Activated T-cell treated with anti-CD3 and anti-CD28 coated beads, Interleukin-2, amount 50 U/mL, for 4 hours (primary cell): ENCODE results near the gene PCDHA2. TPM values are rescaled to one million over a fixed set of nuclear protein-coding genes. Genes with fewer than 3 reads are reported as not detected.
"Not testable (repeated sequence)": the region's sequence is repeated elsewhere in the genome, so short reads cannot be mapped to it uniquely, and the experiment has no call there.

Experiments
- ATAC-seq, 2 donors: fragments of 200-7000 bp; cut with Tn5 transposase; one replicate each; pipeline ENCODE4 v1.10.0; 2021
- DNase-seq: peaks from one replicate; pipeline ENCODE4 v3.0.0-alpha.2; 2020
- H3K27me3 Mint-ChIP-seq: one replicate; pipeline ENCODE4 v1.8.0; 2021; ENCODE audit warnings: low read depth, mixed read lengths
- H3K36me3 Mint-ChIP-seq: one replicate; pipeline ENCODE4 v1.8.0; 2022; ENCODE audit warnings: mixed read lengths; ENCODE audit not compliant: insufficient read depth
- H3K4me1 Mint-ChIP-seq: one replicate; pipeline ENCODE4 v1.8.0; 2021; ENCODE audit warnings: low read depth, mixed read lengths
- H3K4me3 Mint-ChIP-seq: one replicate; pipeline ENCODE4 v1.8.0; 2021; ENCODE audit warnings: mild to moderate bottlenecking, moderate library complexity, mixed read lengths
- H3K9me3 Mint-ChIP-seq: one replicate; pipeline ENCODE4 v1.8.0; 2021; ENCODE audit warnings: mixed read lengths
- total RNA-seq, 3 donors: library from RNA; stranded (reverse); gene quantifications; one replicate each; pipeline ENCODE4 v1.2.1, GENCODE V29; 2021

Gene PCDHA2
- total RNA-seq: not detected

DNA sequence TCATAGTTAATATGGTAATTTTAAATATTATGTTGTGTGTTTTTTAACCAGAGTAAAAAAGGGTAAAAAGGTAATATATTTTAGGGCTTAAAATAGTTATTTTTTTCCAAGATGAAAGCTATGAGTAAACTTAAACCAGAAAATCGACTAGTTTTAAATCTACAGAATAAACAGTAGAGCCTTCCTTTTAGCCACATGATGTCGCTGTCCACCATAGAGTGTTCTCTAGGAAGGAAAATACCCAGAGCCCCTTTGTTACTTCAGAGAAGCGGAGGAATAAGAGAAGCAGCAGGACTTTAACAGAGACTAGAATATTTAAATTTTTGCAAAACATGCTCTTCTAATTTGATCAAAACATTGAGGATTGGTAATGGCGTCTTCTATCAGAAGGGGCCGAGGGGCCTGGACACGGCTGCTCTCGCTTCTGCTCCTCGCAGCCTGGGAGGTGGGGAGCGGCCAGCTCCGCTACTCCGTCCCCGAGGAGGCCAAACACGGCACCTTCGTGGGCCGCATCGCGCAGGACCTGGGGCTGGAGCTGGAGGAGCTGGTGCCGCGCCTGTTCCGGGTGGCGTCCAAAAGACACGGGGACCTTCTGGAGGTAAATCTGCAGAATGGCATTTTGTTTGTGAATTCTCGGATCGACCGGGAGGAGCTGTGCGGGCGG, at the start of gene PCDHA2:
Gene PCDHA2, plus strand, starts transcription at position 258 of the 664 bp plus-strand sequence.
- peaks cover 41% of the 10 kb centered on the region for H3K9me3 Mint-ChIP-seq
- H3K27me3 Mint-ChIP-seq: peaks cover 35% of the 10 kb centered on the region
- H3K4me1 Mint-ChIP-seq: no peaks in the 10 kb centered on the region

DNA sequence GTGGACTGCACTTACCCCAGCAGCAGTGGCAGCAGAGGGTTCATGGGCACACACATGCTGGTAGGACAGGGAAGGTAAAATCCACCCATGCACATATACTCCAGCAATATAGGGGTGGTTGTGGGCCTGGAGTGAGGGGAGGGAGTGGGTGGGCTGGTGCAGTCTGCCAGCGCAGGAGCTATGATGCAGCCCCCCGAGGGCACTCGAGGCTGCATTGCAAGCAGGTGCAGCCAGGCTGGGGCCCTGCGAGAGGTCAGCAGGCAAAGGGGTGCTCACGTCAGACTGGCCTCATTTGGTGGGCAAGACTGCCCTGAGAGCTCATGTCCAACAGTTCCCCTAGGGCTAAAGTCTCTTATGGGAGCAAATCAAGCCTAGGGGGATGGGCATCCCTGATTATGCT, 41.1 kb upstream of the PCDHA2 start:
- peaks cover 3% of the 10 kb centered on the region for H3K27me3 Mint-ChIP-seq
- no peaks in the 10 kb centered on the region for H3K4me1 Mint-ChIP-seq
- H3K4me3 Mint-ChIP-seq: no peak overlapping the region
- H3K36me3 Mint-ChIP-seq: peaks cover 6% of the 10 kb centered on the region
- peaks cover 84% of the 10 kb centered on the region for H3K9me3 Mint-ChIP-seq
- ATAC-seq (no peak), DNase-seq (no peak)

More for the DNA sequence above, at the start of gene PCDHA2:
- peaks cover 3% of the 10 kb centered on the region for H3K36me3 Mint-ChIP-seq
- DNase-seq (no peak), ATAC-seq (no peak)
- H3K4me3 Mint-ChIP-seq: no peak within 1 kb of the TSS

DNA sequence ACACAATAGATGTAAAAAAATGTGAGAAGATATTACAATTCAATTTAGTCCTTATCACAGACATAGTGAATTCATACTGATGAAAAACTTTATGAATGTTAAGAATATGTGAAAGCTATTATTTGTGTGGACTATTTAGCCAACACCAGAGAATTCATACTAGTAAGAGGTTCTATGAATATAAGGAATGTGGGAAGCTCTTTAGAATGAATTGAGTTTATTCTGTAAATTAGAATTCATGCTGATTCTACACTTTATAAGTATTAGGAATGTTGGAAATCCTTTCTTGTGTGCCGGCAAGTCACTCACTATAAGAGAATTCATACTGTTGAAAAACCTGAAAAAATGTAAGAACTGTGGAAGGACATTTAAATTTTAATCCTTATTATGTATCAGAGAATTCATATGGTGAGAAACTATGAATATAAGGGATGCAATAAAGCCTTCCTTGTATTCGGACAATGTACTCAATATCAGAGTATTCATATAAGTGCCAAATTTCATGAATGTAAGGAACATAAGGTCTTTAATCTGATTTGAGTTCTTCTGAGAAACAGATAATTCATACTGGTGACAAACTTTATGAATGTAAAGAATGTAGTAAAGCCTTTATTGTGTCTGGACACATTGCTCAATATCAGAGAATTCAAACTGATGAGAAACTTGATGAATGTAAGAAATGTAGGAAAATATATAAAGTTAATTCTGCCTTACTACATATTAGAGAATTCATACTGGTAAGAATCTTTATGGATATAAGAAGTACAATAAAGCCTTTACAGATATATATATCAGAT, 30.3 kb upstream of the PCDHA2 start:
- no peak for ATAC-seq
- Mint-ChIP-seq H3K27me3 (no peaks in the 10 kb centered on the region), H3K4me1 (no peaks in the 10 kb centered on the region), H3K9me3 (peaks cover 43% of the 10 kb centered on the region), H3K36me3 (peaks cover 1% of the 10 kb centered on the region), H3K4me3 (no peak overlapping the region)
- no peak for DNase-seq

DNA sequence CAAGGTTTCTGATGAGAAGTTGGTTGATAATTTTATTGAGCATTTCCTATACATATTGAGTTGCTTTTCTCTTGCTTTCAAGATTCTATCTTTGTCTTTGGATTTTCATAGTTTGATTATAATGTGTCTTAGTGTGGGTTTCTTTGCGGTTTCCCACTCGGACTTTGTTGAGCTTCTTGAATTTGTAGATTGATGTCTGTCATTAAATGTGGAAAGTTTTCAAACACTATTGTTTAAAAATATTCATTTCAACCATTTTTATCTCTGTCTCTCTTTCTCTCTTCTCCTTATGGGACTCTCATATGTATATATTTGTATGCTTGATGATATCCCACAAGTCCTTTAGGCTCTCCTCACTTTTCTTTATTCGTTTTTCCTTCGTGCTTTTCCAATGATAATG, 27.2 kb upstream of the PCDHA2 start:
- no peaks in the 10 kb centered on the region for H3K4me1 Mint-ChIP-seq
- H3K9me3 Mint-ChIP-seq: peaks cover 65% of the 10 kb centered on the region
- no peaks in the 10 kb centered on the region for H3K27me3 Mint-ChIP-seq
- no peak overlapping the region for H3K4me3 Mint-ChIP-seq
- ATAC-seq (no peak), DNase-seq (no peak)
- H3K36me3 Mint-ChIP-seq: peaks cover 3% of the 10 kb centered on the region

DNA sequence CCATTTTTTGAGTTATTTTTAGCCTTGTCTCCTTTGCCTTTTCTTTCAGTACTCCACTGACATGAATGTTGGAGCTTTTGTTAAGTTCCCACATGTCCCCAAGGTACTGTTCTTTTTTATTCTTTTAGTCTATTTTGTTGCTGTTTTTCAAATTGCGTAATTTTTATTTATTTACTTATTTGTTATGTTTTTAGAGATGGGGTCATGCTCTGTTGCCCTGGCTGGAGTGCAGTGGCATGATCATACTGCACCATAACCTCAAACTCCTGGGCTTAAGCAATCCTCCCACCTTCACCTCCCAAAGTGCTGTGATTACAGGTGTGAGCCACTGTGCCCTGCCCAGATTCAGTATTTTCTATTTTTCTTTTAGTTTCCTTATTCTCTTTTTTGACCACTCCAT, 14.1 kb upstream of the PCDHA2 start:
- ATAC-seq (no peak), DNase-seq (no peak)
- Mint-ChIP-seq H3K9me3 (peaks cover 68% of the 10 kb centered on the region), H3K36me3 (peaks cover 2% of the 10 kb centered on the region), H3K4me3 (no peak overlapping the region), H3K27me3 (peaks cover 10% of the 10 kb centered on the region), H3K4me1 (no peaks in the 10 kb centered on the region)

DNA sequence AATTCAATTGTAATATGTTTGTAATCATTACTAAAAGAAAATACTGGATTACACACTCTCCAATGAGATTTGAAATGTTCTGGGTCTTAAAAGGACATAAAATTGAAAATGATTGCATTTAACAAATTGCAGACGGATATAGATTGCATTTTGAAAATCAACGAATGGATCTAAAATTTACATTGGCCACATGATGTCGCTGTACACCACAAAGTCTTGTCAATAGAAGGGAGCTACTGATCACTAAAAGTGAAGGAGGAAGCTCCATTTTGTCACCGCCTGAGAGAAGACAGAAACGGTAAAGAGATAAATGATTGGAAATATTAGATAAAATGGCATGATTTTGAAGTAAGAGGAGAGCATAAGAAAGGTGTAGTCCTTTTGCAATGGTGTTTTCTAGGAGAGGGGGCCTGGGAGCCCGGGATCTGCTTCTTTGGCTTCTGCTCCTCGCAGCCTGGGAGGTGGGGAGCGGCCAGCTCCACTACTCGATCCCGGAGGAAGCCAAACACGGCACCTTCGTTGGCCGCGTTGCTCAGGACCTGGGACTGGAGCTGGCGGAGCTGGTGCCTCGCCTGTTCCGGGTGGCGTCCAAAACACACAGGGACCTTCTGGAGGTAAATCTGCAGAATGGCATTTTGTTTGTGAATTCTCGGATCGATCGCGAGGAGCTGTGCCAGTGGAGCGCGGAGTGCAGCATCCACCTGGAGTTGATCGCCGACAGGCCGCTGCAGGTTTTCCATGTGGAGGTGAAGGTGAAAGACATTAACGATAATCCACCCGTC, 8.6 kb upstream of the PCDHA2 start, which contains the start of gene PCDHA1:
Gene PCDHA1, plus strand, starts transcription at position 236 of the 782 bp plus-strand sequence.
- Mint-ChIP-seq H3K9me3 (peaks cover 46% of the 10 kb centered on the region), H3K4me1 (peaks cover 2% of the 10 kb centered on the region), H3K36me3 (peaks cover 4% of the 10 kb centered on the region), H3K27me3 (peaks cover 30% of the 10 kb centered on the region), H3K4me3 (no peak within 1 kb of the TSS)
- no peak for ATAC-seq
- no peak for DNase-seq

DNA sequence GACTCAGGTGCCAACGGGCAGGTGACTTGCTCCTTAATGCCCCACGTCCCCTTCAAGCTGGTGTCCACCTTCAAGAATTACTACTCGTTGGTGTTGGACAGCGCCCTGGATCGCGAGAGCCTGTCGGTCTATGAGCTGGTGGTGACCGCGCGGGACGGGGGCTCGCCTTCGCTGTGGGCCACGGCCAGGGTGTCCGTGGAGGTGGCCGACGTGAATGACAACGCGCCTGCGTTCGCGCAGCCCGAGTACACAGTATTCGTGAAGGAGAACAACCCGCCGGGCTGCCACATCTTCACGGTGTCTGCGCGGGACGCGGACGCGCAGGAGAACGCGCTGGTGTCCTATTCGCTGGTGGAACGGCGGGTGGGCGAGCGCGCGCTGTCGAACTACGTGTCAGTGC, 7.2 kb upstream of the PCDHA2 start:
- DNase-seq, H3K36me3 Mint-ChIP-seq, ATAC-seq, H3K4me3 Mint-ChIP-seq, H3K4me1 Mint-ChIP-seq: not testable (repeated sequence)
- Mint-ChIP-seq H3K27me3 (peaks cover 39% of the 10 kb centered on the region), H3K9me3 (peaks cover 46% of the 10 kb centered on the region)

DNA sequence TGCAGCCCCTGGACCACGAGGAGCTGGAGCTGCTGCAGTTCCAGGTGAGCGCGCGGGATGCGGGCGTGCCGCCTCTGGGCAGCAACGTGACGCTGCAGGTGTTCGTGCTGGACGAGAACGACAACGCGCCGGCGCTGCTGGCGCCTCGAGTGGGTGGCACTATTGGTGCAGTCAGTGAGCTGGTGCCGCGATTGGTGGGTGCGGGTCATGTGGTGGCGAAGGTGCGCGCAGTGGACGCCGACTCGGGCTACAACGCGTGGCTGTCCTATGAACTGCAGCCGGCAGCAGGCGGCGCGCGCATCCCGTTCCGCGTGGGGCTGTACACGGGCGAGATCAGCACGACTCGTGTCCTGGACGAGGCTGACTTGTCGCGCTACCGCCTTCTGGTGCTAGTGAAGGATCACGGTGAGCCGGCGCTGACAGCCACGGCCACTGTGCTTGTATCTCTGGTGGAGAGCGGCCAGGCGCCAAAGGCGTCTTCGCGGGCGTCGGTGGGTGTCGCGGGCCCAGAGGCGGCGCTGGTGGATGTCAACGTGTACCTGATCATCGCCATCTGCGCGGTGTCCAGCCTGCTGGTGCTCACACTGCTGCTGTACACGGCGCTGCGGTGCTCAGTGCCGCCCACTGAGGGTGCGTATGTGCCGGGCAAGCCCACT, 6.7 kb upstream of the PCDHA2 start:
- H3K4me3 Mint-ChIP-seq, H3K36me3 Mint-ChIP-seq, DNase-seq, H3K4me1 Mint-ChIP-seq, ATAC-seq: not testable (repeated sequence)
- H3K27me3 Mint-ChIP-seq: peaks cover 43% of the 10 kb centered on the region
- H3K9me3 Mint-ChIP-seq: peaks cover 46% of the 10 kb centered on the region

DNA sequence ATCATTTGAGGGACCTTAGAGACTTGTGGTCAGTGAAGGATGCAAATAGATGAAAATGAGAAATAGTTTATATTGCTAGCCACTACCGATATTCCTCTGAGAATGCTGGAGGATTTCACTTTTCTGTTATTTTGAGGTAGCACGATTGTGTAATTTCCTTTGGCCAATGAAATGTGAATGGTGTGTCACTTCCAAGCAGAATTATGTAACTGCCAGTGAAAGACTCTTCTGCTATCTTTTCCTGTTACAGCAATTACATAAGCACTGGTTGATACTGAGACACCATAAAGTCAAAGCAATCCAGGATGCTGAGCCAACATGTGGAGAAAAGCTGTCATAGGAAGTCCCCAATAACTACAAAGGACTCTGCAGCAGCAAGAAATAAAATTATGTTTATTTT, 3.6 kb upstream of the PCDHA2 start:
- Mint-ChIP-seq H3K4me1 (no peaks in the 10 kb centered on the region), H3K4me3 (no peak overlapping the region), H3K27me3 (peaks cover 45% of the 10 kb centered on the region), H3K36me3 (peaks cover 5% of the 10 kb centered on the region), H3K9me3 (peaks cover 45% of the 10 kb centered on the region)
- DNase-seq (no peak), ATAC-seq (no peak)

DNA sequence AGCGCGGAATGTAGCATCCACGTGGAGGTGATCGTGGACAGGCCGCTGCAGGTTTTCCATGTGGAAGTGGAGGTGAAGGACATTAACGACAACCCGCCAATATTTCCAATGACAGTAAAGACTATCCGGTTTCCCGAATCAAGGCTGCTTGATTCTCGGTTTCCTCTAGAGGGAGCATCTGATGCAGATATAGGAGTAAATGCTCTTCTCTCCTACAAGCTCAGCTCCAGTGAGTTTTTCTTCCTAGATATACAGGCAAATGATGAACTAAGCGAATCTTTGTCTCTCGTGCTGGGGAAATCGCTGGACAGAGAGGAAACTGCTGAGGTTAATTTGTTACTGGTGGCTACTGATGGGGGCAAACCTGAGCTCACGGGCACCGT, 598 bp downstream of the PCDHA2 start:
- peaks cover 36% of the 10 kb centered on the region for H3K27me3 Mint-ChIP-seq
- H3K36me3 Mint-ChIP-seq: peaks cover 2% of the 10 kb centered on the region
- no peak for DNase-seq
- ATAC-seq: no peak
- H3K9me3 Mint-ChIP-seq: peaks cover 43% of the 10 kb centered on the region
- no peak overlapping the region for H3K4me3 Mint-ChIP-seq
- H3K4me1 Mint-ChIP-seq: no peaks in the 10 kb centered on the region

DNA sequence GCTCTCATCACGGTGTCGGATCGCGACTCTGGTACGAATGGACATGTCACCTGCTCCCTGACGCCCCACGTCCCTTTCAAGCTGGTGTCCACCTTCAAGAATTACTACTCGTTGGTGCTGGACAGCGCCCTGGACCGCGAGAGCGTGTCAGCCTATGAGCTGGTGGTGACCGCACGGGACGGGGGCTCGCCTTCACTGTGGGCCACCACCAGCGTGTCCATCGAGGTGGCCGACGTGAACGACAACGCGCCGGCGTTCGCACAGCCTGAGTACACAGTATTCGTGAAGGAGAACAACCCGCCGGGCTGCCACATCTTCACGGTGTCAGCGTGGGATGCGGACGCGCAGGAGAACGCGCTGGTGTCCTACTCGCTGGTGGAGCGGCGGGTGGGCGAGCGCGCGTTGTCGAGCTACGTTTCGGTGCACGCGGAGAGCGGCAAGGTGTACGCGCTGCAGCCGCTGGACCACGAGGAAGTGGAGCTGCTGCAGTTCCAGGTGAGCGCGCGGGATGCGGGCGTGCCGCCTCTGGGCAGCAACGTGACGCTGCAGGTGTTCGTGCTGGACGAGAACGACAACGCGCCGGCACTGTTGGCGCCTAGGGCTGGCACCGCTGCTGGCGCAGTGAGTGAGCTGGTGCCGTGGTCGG, 1.5 kb downstream of the PCDHA2 start:
- DNase-seq, H3K4me1 Mint-ChIP-seq, ATAC-seq, H3K36me3 Mint-ChIP-seq, H3K4me3 Mint-ChIP-seq: not testable (repeated sequence)
- Mint-ChIP-seq H3K9me3 (peaks cover 36% of the 10 kb centered on the region), H3K27me3 (peaks cover 33% of the 10 kb centered on the region)

DNA sequence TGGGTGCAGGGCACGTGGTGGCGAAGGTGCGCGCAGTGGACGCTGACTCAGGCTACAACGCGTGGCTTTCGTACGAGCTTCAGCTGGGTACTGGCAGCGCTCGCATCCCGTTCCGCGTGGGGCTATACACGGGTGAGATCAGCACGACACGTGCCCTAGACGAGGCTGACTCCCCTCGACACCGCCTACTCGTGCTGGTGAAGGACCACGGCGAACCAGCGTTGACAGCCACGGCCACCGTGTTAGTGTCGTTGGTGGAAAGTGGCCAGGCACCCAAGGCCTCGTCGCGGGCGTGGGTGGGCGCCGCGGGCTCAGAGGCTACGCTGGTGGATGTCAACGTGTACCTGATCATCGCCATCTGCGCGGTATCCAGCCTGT, 2.1 kb downstream of the PCDHA2 start:
- H3K4me3 Mint-ChIP-seq: no peak overlapping the region
- no peaks in the 10 kb centered on the region for H3K4me1 Mint-ChIP-seq
- H3K27me3 Mint-ChIP-seq: peaks cover 32% of the 10 kb centered on the region
- H3K9me3 Mint-ChIP-seq: peaks cover 34% of the 10 kb centered on the region
- ATAC-seq: no peak
- H3K36me3 Mint-ChIP-seq: peaks cover 2% of the 10 kb centered on the region
- DNase-seq: no peak

DNA sequence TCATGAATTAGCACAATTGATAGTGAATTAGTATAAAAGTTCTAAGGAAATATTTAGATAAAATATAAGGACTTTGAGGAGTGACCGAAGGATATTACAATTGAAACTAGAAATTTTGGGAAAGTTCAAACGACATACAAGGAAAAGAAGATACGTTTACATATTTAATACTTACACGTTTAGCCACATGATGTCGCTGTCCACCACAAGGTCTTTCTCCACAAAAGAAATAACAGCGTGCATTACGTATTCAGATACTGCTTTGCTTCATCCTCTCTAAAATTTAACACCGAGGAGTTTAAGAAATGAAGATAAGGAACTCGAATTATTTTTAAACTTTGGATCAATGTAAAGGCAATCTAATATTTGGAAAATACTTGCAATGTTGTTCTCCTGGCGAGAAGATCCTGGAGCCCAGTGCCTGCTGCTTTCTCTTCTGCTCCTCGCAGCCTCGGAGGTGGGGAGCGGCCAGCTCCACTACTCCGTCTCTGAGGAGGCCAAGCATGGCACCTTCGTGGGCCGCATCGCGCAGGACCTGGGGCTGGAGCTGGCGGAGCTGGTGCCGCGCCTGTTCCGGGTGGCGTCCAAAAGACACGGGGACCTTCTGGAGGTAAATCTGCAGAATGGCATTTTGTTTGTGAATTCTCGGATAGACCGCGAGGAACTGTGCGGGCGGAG, 6.3 kb downstream of the PCDHA2 start, which contains the start of gene PCDHA3:
Gene PCDHA3, plus strand, starts transcription at position 242 of the 678 bp plus-strand sequence.
- no peak within 1 kb of the TSS for H3K4me3 Mint-ChIP-seq
- H3K27me3 Mint-ChIP-seq: peaks cover 25% of the 10 kb centered on the region
- no peaks in the 10 kb centered on the region for H3K4me1 Mint-ChIP-seq
- H3K36me3 Mint-ChIP-seq: peaks cover 2% of the 10 kb centered on the region
- DNase-seq (no peak), ATAC-seq (no peak)
- H3K9me3 Mint-ChIP-seq: peaks cover 17% of the 10 kb centered on the region
